CD14-positive monocyte (primary cell): ENCODE results near the gene WDFY3. TPM values are rescaled to one million over a fixed set of nuclear protein-coding genes. Genes with fewer than 3 reads are reported as not detected.

ENCODE experiments used
- DNase-seq, 3 donors: peaks; one replicate each; pipeline ENCODE4 v3.0.0-alpha.2; 2011 to 2022
- H2AFZ ChIP-seq: 2 replicates; pipeline ENCODE4 v1.6.0; 2012; ENCODE audit warnings: mild to moderate bottlenecking, low read depth, low read length, inconsistent platforms; ENCODE audit not compliant: insufficient read depth, poor library complexity, severe bottlenecking
- H3K27ac ChIP-seq, 2 donors: 1 replicate in 1 of 2; 2 replicates in 1 of 2; pipeline ENCODE4 v1.5.1; 2012 to 2013; ENCODE audit warnings: low read length in 2 of 2, control low read depth in 1 of 2, inconsistent platforms in 1 of 2, low read depth in 1 of 2, mild to moderate bottlenecking in 1 of 2
- H3K27me3 ChIP-seq, 2 donors: one replicate each; pipeline versions ENCODE4 v1.6.0 to v1.6.1; 2011 to 2013; ENCODE audit warnings: low read length in 2 of 2; ENCODE audit not compliant: control insufficient read depth in 2 of 2, insufficient read depth in 2 of 2
- H3K36me3 ChIP-seq, 2 donors: replicated peaks in 1 of 2; 1 replicate in 1 of 2; 2 replicates in 1 of 2; pipeline versions ENCODE4 v1.5.1 to v1.6.1; 2012 to 2013; ENCODE audit warnings: low read length in 2 of 2, control low read depth in 1 of 2, inconsistent platforms in 1 of 2, mild to moderate bottlenecking in 1 of 2; ENCODE audit not compliant: insufficient read depth in 2 of 2, control insufficient read depth in 1 of 2
- H3K4me1 ChIP-seq, 2 donors: 1 replicate in 1 of 2; 2 replicates in 1 of 2; pipeline versions ENCODE4 v1.5.1 to v1.6.1; 2012 to 2013; ENCODE audit warnings: low read length in 2 of 2, control low read depth in 1 of 2, inconsistent platforms in 1 of 2, mild to moderate bottlenecking in 1 of 2, moderate library complexity in 1 of 2; ENCODE audit not compliant: insufficient read depth in 2 of 2, control insufficient read depth in 1 of 2
- H3K4me2 ChIP-seq: replicated peaks from 2 replicates; pipeline ENCODE3; 2012; ENCODE audit warnings: low read length, moderate library complexity, mild to moderate bottlenecking; ENCODE audit not compliant: poor library complexity, severe bottlenecking; ENCODE audit errors: extremely low read depth
- H3K4me3 ChIP-seq, 3 experiments: fragments of 200-600 bp in 1 of 3; sonication (generic) in 1 of 3; replicated peaks in 1 of 3; 1 replicate in 2 of 3; 2 replicates in 1 of 3; pipeline ENCODE4 v1.5.1; 2011 to 2013; ENCODE audit warnings: low read length in 3 of 3, mild to moderate bottlenecking in 3 of 3, control low read depth in 2 of 3, low read depth in 2 of 3, inconsistent platforms in 1 of 3, moderate library complexity in 1 of 3
- H3K79me2 ChIP-seq: 2 replicates; pipeline ENCODE4 v1.6.0; 2012; ENCODE audit warnings: mild to moderate bottlenecking, control low read depth, inconsistent platforms, low read length, moderate library complexity; ENCODE audit not compliant: insufficient read depth
- H3K9ac ChIP-seq: 2 replicates; pipeline ENCODE4 v1.6.0; 2017; ENCODE audit warnings: low read length, mild to moderate bottlenecking; ENCODE audit not compliant: insufficient read depth, poor library complexity, severe bottlenecking
- H3K9me3 ChIP-seq, 2 donors: replicated peaks in 1 of 2; 1 replicate in 1 of 2; 2 replicates in 1 of 2; pipeline versions ENCODE4 v1.5.1 to v1.6.1; 2012 to 2013; ENCODE audit warnings: low read length in 2 of 2, control low read depth in 1 of 2; ENCODE audit not compliant: control insufficient read depth in 1 of 2, insufficient read depth in 1 of 2
- H4K20me1 ChIP-seq: 2 replicates; pipeline ENCODE4 v1.6.0; 2012; ENCODE audit warnings: mild to moderate bottlenecking, low read length, control low read depth, moderate library complexity; ENCODE audit not compliant: insufficient read depth
- H3K27ac Mint-ChIP-seq, 7 donors: one replicate each; pipeline ENCODE4 v1.8.0; 2020; ENCODE audit warnings: mild to moderate bottlenecking in 7 of 7, mixed read lengths in 7 of 7, moderate library complexity in 6 of 7, inconsistent platforms in 2 of 7
- H3K27me3 Mint-ChIP-seq, 3 donors: one replicate each; pipeline ENCODE4 v1.8.0; 2021 to 2022; ENCODE audit warnings: low read depth in 3 of 3, mild to moderate bottlenecking in 3 of 3, mixed read lengths in 3 of 3, moderate library complexity in 3 of 3, inconsistent platforms in 1 of 3
- H3K36me3 Mint-ChIP-seq, 2 donors: one replicate each; pipeline ENCODE4 v1.8.0; 2020; ENCODE audit warnings: mixed read lengths in 2 of 2, inconsistent platforms in 1 of 2, mild to moderate bottlenecking in 1 of 2
- H3K4me1 Mint-ChIP-seq: one replicate; pipeline ENCODE4 v1.8.0; 2020; ENCODE audit warnings: mild to moderate bottlenecking, mixed read lengths
- H3K4me3 Mint-ChIP-seq, 2 donors: one replicate each; pipeline ENCODE4 v1.8.0; 2020; ENCODE audit warnings: mild to moderate bottlenecking in 2 of 2, mixed read lengths in 2 of 2, moderate library complexity in 1 of 2
- H3K9me3 Mint-ChIP-seq, 7 donors: one replicate each; pipeline ENCODE4 v1.8.0; 2020 to 2022; ENCODE audit warnings: mixed read lengths in 7 of 7, mild to moderate bottlenecking in 6 of 7, moderate library complexity in 6 of 7, inconsistent platforms in 2 of 7
- WGBS: methylation state at CpG from one replicate; pipeline ENCODE4 v1.1.5; 2013; ENCODE audit warnings: missing lambda C conversion rate; ENCODE audit not compliant: insufficient coverage; 5-methylcytosine and 5-hydroxymethylcytosine counted together
- intact Hi-C, 2 donors: fragments of 100-400 bp; cut with micrococcal nuclease; formaldehyde crosslinking; loops; one replicate each; pipeline versions ENCODE4 v1.15.0 to v1.15.1; 2023
- polyA plus RNA-seq, 3 donors: library from polyadenylated mRNA; depleted of rRNA in 1 of 3; unstranded in 2 of 3; stranded (reverse) in 1 of 3; fragments of 300-500 nt in 2 of 3; fragments of >200 nt in 1 of 3; fragmentation: Illumina TruSeq in 2 of 3; gene quantifications; 1 replicate in 2 of 3; 2 replicates in 1 of 3; pipeline ENCODE4 v1.2.3, GENCODE V29; 2012 to 2021
- TF ChIP-seq, protein P1 (sequence below): fragments of 200-600 bp; IDR thresholded peaks from one replicate; pipeline ENCODE4 v1.8.0; 2022; ENCODE audit warnings: antibody characterized with exemption, mild to moderate bottlenecking

Gene WDFY3
- polyA plus RNA-seq, 3 donors, result 5.6 to 35.5 (median 5.9) TPM

GRCh38 chr4:84634961-84635360 lies 331.5 kb downstream of the WDFY3 start:
- no peaks in the 10 kb centered on the region for H3K4me1 ChIP-seq
- intact Hi-C loops, result no loop called here
- H2AFZ ChIP-seq, result no peak overlapping the region
- H4K20me1 ChIP-seq, result no peaks in the 10 kb centered on the region
- Mint-ChIP-seq H3K4me3 (no peak overlapping the region), H3K4me1 (no peaks in the 10 kb centered on the region), H3K27me3 (peaks cover 2 to 5% (median 3%) of the 10 kb centered on the region in 3 donors), H3K36me3 (peaks cover 0 to 11% of the 10 kb centered on the region in 2 donors), H3K9me3 (peaks cover 0 to 11% (median 8%) of the 10 kb centered on the region in 7 donors), H3K27ac (no peak overlapping the region)
- H3K9ac ChIP-seq, result no peak overlapping the region
- DNase-seq, result no peak
- TF ChIP-seq, protein P1, sequence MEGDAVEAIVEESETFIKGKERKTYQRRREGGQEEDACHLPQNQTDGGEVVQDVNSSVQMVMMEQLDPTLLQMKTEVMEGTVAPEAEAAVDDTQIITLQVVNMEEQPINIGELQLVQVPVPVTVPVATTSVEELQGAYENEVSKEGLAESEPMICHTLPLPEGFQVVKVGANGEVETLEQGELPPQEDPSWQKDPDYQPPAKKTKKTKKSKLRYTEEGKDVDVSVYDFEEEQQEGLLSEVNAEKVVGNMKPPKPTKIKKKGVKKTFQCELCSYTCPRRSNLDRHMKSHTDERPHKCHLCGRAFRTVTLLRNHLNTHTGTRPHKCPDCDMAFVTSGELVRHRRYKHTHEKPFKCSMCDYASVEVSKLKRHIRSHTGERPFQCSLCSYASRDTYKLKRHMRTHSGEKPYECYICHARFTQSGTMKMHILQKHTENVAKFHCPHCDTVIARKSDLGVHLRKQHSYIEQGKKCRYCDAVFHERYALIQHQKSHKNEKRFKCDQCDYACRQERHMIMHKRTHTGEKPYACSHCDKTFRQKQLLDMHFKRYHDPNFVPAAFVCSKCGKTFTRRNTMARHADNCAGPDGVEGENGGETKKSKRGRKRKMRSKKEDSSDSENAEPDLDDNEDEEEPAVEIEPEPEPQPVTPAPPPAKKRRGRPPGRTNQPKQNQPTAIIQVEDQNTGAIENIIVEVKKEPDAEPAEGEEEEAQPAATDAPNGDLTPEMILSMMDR, result no peak
- H3K27me3 ChIP-seq, result no peaks in the 10 kb centered on the region
- no peaks in the 10 kb centered on the region for H3K9me3 ChIP-seq
- H3K4me2 ChIP-seq, result no peak overlapping the region
- WGBS, result no CpG with 5 or more reads among the region's 1 CpG
- H3K79me2 ChIP-seq, result no peaks in the 10 kb centered on the region
- H3K27ac ChIP-seq, result no peak overlapping the region
- H3K36me3 ChIP-seq, result no peaks in the 10 kb centered on the region
- H3K4me3 ChIP-seq, result no peak overlapping the region

DNA sequence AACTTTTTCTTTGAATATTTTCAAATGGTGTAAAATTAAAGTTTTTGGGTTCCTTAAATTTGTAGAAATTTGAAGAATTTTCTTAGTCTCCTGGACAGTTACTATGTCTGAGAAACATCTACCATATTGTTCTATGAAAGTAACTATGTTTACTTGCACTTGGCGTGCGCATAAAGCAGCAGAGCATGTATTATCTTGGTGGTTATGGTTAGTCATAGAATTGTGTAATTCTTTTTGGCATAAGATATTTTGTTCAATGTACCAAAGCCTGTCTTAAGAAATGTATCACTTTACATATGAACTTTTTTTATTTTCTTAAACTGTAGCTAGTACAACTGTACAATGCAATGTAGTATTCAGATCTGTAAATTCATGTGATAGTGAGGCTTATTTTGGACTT lies 334.4 kb downstream of the WDFY3 start:
- Histone ChIP-seq H3K4me3 (no peak overlapping the region), H3K9me3 (no peaks in the 10 kb centered on the region), H3K27ac (no peak overlapping the region), H3K36me3 (no peaks in the 10 kb centered on the region), H3K27me3 (no peaks in the 10 kb centered on the region), H3K9ac (no peak overlapping the region), H3K4me1 (no peaks in the 10 kb centered on the region), H3K4me2 (no peak overlapping the region), H3K79me2 (no peaks in the 10 kb centered on the region), H4K20me1 (no peaks in the 10 kb centered on the region), H2AFZ (no peak overlapping the region)
- WGBS, result no CpG with 5 or more reads among the region's 2 CpGs
- TF ChIP-seq, protein P1, result no peak
- H3K4me3 Mint-ChIP-seq, result no peak overlapping the region
- no peak for DNase-seq
- no peaks in the 10 kb centered on the region for H3K4me1 Mint-ChIP-seq
- intact Hi-C loops, result no loop called here
- H3K36me3 Mint-ChIP-seq, result peaks cover 0 to 8% of the 10 kb centered on the region in 2 donors
- H3K9me3 Mint-ChIP-seq, result peaks cover 2 to 11% (median 6%) of the 10 kb centered on the region in 7 donors
- peaks cover 2 to 5% (median 4%) of the 10 kb centered on the region in 3 donors for H3K27me3 Mint-ChIP-seq
- no peak overlapping the region for H3K27ac Mint-ChIP-seq
